Measurements from ENCODE around the gene MARS2. TPM values are rescaled to one million over a fixed set of nuclear protein-coding genes. Genes with fewer than 3 reads are reported as not detected.
"Not testable (repeated sequence)": the region's sequence is repeated elsewhere in the genome, so short reads cannot be mapped to it uniquely, and the experiment has no call there.

Gene MARS2
- total RNA-seq, 1 donor from 2014 or later: 16.0 TPM

- Mint-ChIP-seq H3K4me1 (no peaks in the 10 kb centered on the region), H3K27me3 (ENCODE audit: low read depth) (no peaks in the 10 kb centered on the region), H3K4me3 (no peak overlapping the region), H3K36me3 (ENCODE audit: low read depth) (peaks cover 6% of the 10 kb centered on the region), H3K27ac (ENCODE audit: unreplicated experiment) (no peak overlapping the region), H3K9me3 (peaks cover 3% of the 10 kb centered on the region)
- no peak for DNase-seq (ENCODE audit: low read depth, low spot score)
- no peak for TF ChIP-seq CTCF (conservative IDR thresholded peaks at IDR 0.05)
These were observed 21.8 kb downstream of the MARS2 start for GRCh38 chr2:197727011-197727410.

- H3K27me3 Mint-ChIP-seq (ENCODE audit: low read depth); H3K4me3 Mint-ChIP-seq; H3K9me3 Mint-ChIP-seq: not testable (repeated sequence)
These were observed 23.7 kb downstream of the MARS2 start for GRCh38 chr2:197728555-197729544.

GRCh38 chr2:197740200-197740599 lies 35.0 kb downstream of the MARS2 start:
- Mint-ChIP-seq H3K9me3 (peaks cover 3% of the 10 kb centered on the region), H3K27me3 (ENCODE audit: low read depth) (no peaks in the 10 kb centered on the region), H3K36me3 (ENCODE audit: low read depth) (no peaks in the 10 kb centered on the region), H3K4me3 (no peak overlapping the region), H3K4me1 (no peaks in the 10 kb centered on the region), H3K27ac (ENCODE audit: unreplicated experiment) (no peak overlapping the region)
- no peak for TF ChIP-seq CTCF (conservative IDR thresholded peaks at IDR 0.05)
- no peak for DNase-seq (ENCODE audit: low read depth, low spot score)

More at GRCh38 chr2:197728555-197729544, 23.7 kb downstream of the MARS2 start:
- H3K27ac Mint-ChIP-seq (ENCODE audit: unreplicated experiment); H3K36me3 Mint-ChIP-seq (ENCODE audit: low read depth); DNase-seq (ENCODE audit: low read depth, low spot score); H3K4me1 Mint-ChIP-seq: not testable (repeated sequence)

Other genes with a start within 250 kb of the MARS2 start
- gene HSPD1, start 205.5 kb upstream of the MARS2 start, total RNA-seq: 563 and 569 TPM in 2 replicates
- gene HSPE1, start 205.0 kb upstream of the MARS2 start, total RNA-seq: 186 and 203 TPM in 2 replicates
- 28.0 and 32.2 TPM in 2 replicates for gene MOB4, start 189.3 kb upstream of the MARS2 start, total RNA-seq
- 16.0 and 20.6 TPM in 2 replicates for gene RFTN2, start 29.8 kb upstream of the MARS2 start, total RNA-seq
- not detected in 2 replicates for gene BOLL, start 80.0 kb downstream of the MARS2 start, total RNA-seq
- 0.32 and 0.72 TPM in 2 replicates for gene PLCL1, start 99.2 kb downstream of the MARS2 start, total RNA-seq